ENCODE measurements around the gene FLNB.
A peak's percentile ranks its signal among the peaks of the same experiment; 100 is the strongest.

The FLNB gene

GRCh38 chr3:58008141-58009025, at the start of gene FLNB:
FLNB (plus strand) TSS chr3:58008422; CDS start chr3:58008565, 143 bp downstream.
- peak; percentile 74 to 92 (median 82) for DNase-seq

GRCh38 chr3:57958642-57959422, 49.4 kb upstream of the FLNB start:
- DNase-seq: no peak

- no peak for DNase-seq
Observed at GRCh38 chr3:57959423-57960173, 48.6 kb upstream of the FLNB start.

GRCh38 chr3:57960174-57960505, 48.1 kb upstream of the FLNB start:
- DNase-seq: no peak

GRCh38 chr3:57961177-57961827, 46.9 kb upstream of the FLNB start:
- no peak for DNase-seq

GRCh38 chr3:57961828-57962447, 46.3 kb upstream of the FLNB start:
- DNase-seq: peak in 2 of 6 experiments; percentile 14 to 23

GRCh38 chr3:57962448-57962834, 45.8 kb upstream of the FLNB start:
- DNase-seq: no peak

GRCh38 chr3:57963811-57964346, 44.3 kb upstream of the FLNB start:
- DNase-seq: no peak

GRCh38 chr3:57966829-57967228, 41.4 kb upstream of the FLNB start:
- no peak for DNase-seq

- DNase-seq: peak in 5 of 6 experiments; percentile 8 to 70 (median 56)
Observed at GRCh38 chr3:57967590-57967989, 40.6 kb upstream of the FLNB start.

- DNase-seq: no peak
Observed at GRCh38 chr3:57968501-57968900, 39.7 kb upstream of the FLNB start.

GRCh38 chr3:57971975-57972374, 36.2 kb upstream of the FLNB start:
- DNase-seq: no peak

GRCh38 chr3:57972531-57973111, 35.6 kb upstream of the FLNB start:
- no peak for DNase-seq

- no peak for DNase-seq
Observed at GRCh38 chr3:57973715-57974477, 34.3 kb upstream of the FLNB start.

- DNase-seq: no peak
Observed at GRCh38 chr3:57974796-57975388, 33.3 kb upstream of the FLNB start.

GRCh38 chr3:57977818-57978235, 30.4 kb upstream of the FLNB start:
- DNase-seq: no peak

- no peak for DNase-seq
Observed at GRCh38 chr3:57978316-57978715, 29.9 kb upstream of the FLNB start.

GRCh38 chr3:57980416-57980815, 27.8 kb upstream of the FLNB start:
- no peak for DNase-seq

GRCh38 chr3:57981483-57982087, 26.6 kb upstream of the FLNB start:
- DNase-seq: no peak
